K562 (cell line): ENCODE results near the gene SENP1. TPM values are rescaled to one million over a fixed set of nuclear protein-coding genes. Genes with fewer than 3 reads are reported as not detected.

Experiments
- ATAC-seq: fragments of 200-7000 bp; cut with Tn5 transposase; 3 replicates; pipeline ENCODE4 v1.9.1; 2020; ENCODE audit warnings: moderate library complexity
- BruUV-seq: library from RNA; stranded (reverse); fragments of 400-500 nt; replicated peaks from 2 replicates; lab custom pipeline; 2021; lab: Mats Ljungman, UMichigan
- CTCF ChIA-PET: fragments of 300-600 bp; formaldehyde crosslinking; extraction: SDS; loops from one replicate; lab custom pipeline; 2021; ENCODE audit warnings: low intra/inter-chr PET ratio; lab: Yijun Ruan, JAX
- POLR2A ChIA-PET: fragments of 300-600, 350-650 bp; sonication (Branson Sonifier 250); formaldehyde crosslinking; extraction: SDS; loops from one replicate; lab custom pipeline; 2021; ENCODE audit warnings: antibody characterized with exemption, inconsistent platforms; lab: Yijun Ruan, JAX
- DNase-seq, 4 experiments: peaks; one replicate each; pipeline versions ENCODE4 v3.0.0 to v3.0.0-alpha.2; 2011 to 2018; ENCODE audit warnings: low spot score in 3 of 4, mixed read lengths in 3 of 4; ENCODE audit errors: extremely low read depth in 1 of 4
- FAIRE-seq: peaks from 2 replicates; lab custom pipeline; 2011; peaks lifted over from hg19 to GRCh38; lab: Jason Lieb, UNC
- H2AFZ ChIP-seq: 2 replicates; pipeline ENCODE4 v1.6.0; 2011; ENCODE audit warnings: low read depth, low read length, control low read depth, inconsistent platforms
- H3K27ac ChIP-seq: fragments of 200-600 bp; 3 replicates; pipeline ENCODE4 v1.8.0; 2011; ENCODE audit warnings: low read depth, mild to moderate bottlenecking, control low read depth, inconsistent platforms, low read length, moderate library complexity, mixed read lengths; ENCODE audit errors: extremely low read depth
- H3K27me3 ChIP-seq, 2 experiments: fragments of 300-600 bp in 1 of 2; 2 replicates in 1 of 2; 3 replicates in 1 of 2; pipeline versions ENCODE4 v1.6.0 to v1.8.0; 2011; ENCODE audit warnings: inconsistent platforms in 2 of 2, low read length in 2 of 2, mild to moderate bottlenecking in 1 of 2, mixed read lengths in 1 of 2, moderate library complexity in 1 of 2; ENCODE audit not compliant: control insufficient read depth in 2 of 2, insufficient read depth in 2 of 2
- H3K36me3 ChIP-seq: fragments of 300-600 bp; 3 replicates; pipeline ENCODE4 v1.8.0; 2011; ENCODE audit warnings: mild to moderate bottlenecking, low read length, inconsistent platforms; ENCODE audit not compliant: control insufficient read depth, insufficient read depth
- H3K4me1 ChIP-seq, 2 experiments: fragments of 200-600 bp in 1 of 2; replicated peaks in 1 of 2; 2 replicates in 1 of 2; 3 replicates in 1 of 2; pipeline versions ENCODE4 v1.5.1 to v1.8.0; 2011; ENCODE audit warnings: inconsistent platforms in 2 of 2, low read length in 2 of 2, mild to moderate bottlenecking in 1 of 2, mixed read lengths in 1 of 2, moderate library complexity in 1 of 2; ENCODE audit not compliant: control insufficient read depth in 2 of 2, insufficient read depth in 2 of 2
- H3K4me2 ChIP-seq: 2 replicates; pipeline ENCODE4 v1.6.1; 2011; ENCODE audit warnings: low read length, control low read depth, inconsistent platforms, mixed read lengths; ENCODE audit not compliant: insufficient read depth
- H3K4me3 ChIP-seq: fragments of 200-600 bp; sonication (generic), shearing (Covaris generic); 2 replicates; pipeline ENCODE4 v1.5.1; 2016; ENCODE audit warnings: control low read depth, inconsistent platforms
- H3K79me2 ChIP-seq: fragments of 200-600 bp; 3 replicates; pipeline ENCODE4 v1.8.0; 2011; ENCODE audit warnings: low read length, inconsistent platforms; ENCODE audit not compliant: control insufficient read depth, insufficient read depth
- H3K9ac ChIP-seq, 2 experiments: 2 replicates each; pipeline versions ENCODE4 v1.6.0 to v1.6.1; 2011; ENCODE audit warnings: low read depth in 2 of 2, low read length in 2 of 2, control low read depth in 1 of 2, inconsistent platforms in 1 of 2, mild to moderate bottlenecking in 1 of 2, mixed read lengths in 1 of 2; ENCODE audit not compliant: insufficient read depth in 1 of 2
- H3K9me1 ChIP-seq: one replicate; pipeline ENCODE4 v1.6.0; 2011; ENCODE audit warnings: inconsistent platforms, mild to moderate bottlenecking, low read length, moderate library complexity; ENCODE audit not compliant: control insufficient read depth, insufficient read depth
- H3K9me3 ChIP-seq: replicated peaks from 2 replicates; pipeline ENCODE4 v1.5.1; 2011; ENCODE audit warnings: low read depth, low read length, inconsistent platforms; ENCODE audit not compliant: control insufficient read depth, insufficient read depth
- H4K20me1 ChIP-seq: replicated peaks from 2 replicates; pipeline ENCODE4 v1.6.1; 2011; ENCODE audit warnings: low read length, inconsistent platforms, mixed read lengths; ENCODE audit not compliant: control insufficient read depth, insufficient read depth
- GTF2A2 ChIP-seq: IDR thresholded peaks from 2 replicates; pipeline ENCODE4 v1.6.1; 2016; ENCODE audit warnings: mild to moderate bottlenecking, missing genetic modification characterization, missing compliant biosample characterization
- TBP ChIP-seq: optimal IDR thresholded peaks from 2 replicates; pipeline ENCODE3; 2011; ENCODE audit warnings: low read depth, low read length, improper control_type of control experiment
- TGIF2 ChIP-seq: sonication (generic); formaldehyde crosslinking; IDR thresholded peaks from 2 replicates; pipeline ENCODE4 v1.8.1; 2022; ENCODE audit warnings: mild to moderate bottlenecking, missing genetic modification reagents, moderate library complexity
- ZNF253 ChIP-seq: fragments of 250-450 bp; sonication (Bioruptor Pico); conservative IDR thresholded peaks from 2 replicates; pipeline ENCODE4 v1.6.1; 2021; ENCODE audit warnings: mild to moderate bottlenecking
- WGBS: fragments of 100-300 bp; shearing (Covaris generic); methylation state at CpG from one replicate; pipeline ENCODE4 v1.1.6; 2016; ENCODE audit warnings: low coverage, mixed read lengths; ENCODE audit not compliant: insufficient coverage; ENCODE audit errors: missing lambda C conversion rate; 5-methylcytosine and 5-hydroxymethylcytosine counted together
- in situ Hi-C: fragments of 300-500 bp; cut with MboI; formaldehyde crosslinking; loops from 4 replicates; pipeline ENCODE4 v1.15.0; 2018; ENCODE audit warnings: inconsistent platforms, mixed read lengths
- intact Hi-C: fragments of 100-400 bp; cut with micrococcal nuclease; formaldehyde crosslinking; loops from 2 replicates; pipeline ENCODE4 v1.14.2; 2022
- polyA plus RNA-seq, 8 experiments: library from polyadenylated mRNA; depleted of rRNA in 4 of 8; stranded (reverse) in 5 of 8; unstranded in 3 of 8; fragments of >200 nt; fragmentation: Nextera tagmentation in 2 of 8; fragmentation: Illumina TruSeq in 1 of 8; extraction: Ambion mirVana in 2 of 8; extraction: Trizol in 1 of 8; gene quantifications; 2 replicates each; pipeline versions ENCODE4 v1.2.1 to v1.2.3, GENCODE V29; 2011 to 2014; ENCODE audit warnings: inconsistent platforms in 1 of 8, missing spikeins in 1 of 8
- total RNA-seq, 7 experiments: library from RNA; depleted of rRNA in 6 of 7; stranded (reverse); fragments of >200 nt in 6 of 7; fragmentation: Illumina TruSeq in 2 of 7; extraction: Trizol in 2 of 7; gene quantifications; 2 replicates each; pipeline versions ENCODE4 v1.2.1 to v1.2.3, GENCODE V29; 2011 to 2021; ENCODE audit warnings: low replicate concordance in 1 of 7
- TF ChIP-seq, protein P1 (sequence below): sonication (generic); formaldehyde crosslinking; IDR thresholded peaks from 2 replicates; pipeline ENCODE4 v1.8.0; 2022; ENCODE audit warnings: missing genetic modification reagents, mild to moderate bottlenecking, borderline replicate concordance
- TF ChIP-seq, protein P2 (sequence below): IDR thresholded peaks from 2 replicates; pipeline ENCODE4 v1.6.1; 2014; ENCODE audit warnings: antibody characterized with exemption

The SENP1 gene
- total and polyA plus RNA-seq, 9 of the 15 experiments (the other 6 are each of a cell fraction or from before 2014, with no cell fraction given), result 15.5 to 59.0 (median 36.3) TPM

- Histone ChIP-seq H3K4me1 (no peaks in the 10 kb centered on the region), H2AFZ (no peak overlapping the region), H4K20me1 (no peaks in the 10 kb centered on the region), H3K9me1 (no peaks in the 10 kb centered on the region), H3K36me3 (peaks cover 69% of the 10 kb centered on the region; the same call in 2 of the 3 replicates), H3K79me2 (no peaks in the 10 kb centered on the region), H3K27me3 (no peaks in the 10 kb centered on the region), H3K4me2 (no peak overlapping the region), H3K4me3 (no peak overlapping the region), H3K9me3 (no peaks in the 10 kb centered on the region), H3K9ac (no peak overlapping the region), H3K27ac (no peak overlapping the region)
- TF ChIP-seq, protein P1, sequence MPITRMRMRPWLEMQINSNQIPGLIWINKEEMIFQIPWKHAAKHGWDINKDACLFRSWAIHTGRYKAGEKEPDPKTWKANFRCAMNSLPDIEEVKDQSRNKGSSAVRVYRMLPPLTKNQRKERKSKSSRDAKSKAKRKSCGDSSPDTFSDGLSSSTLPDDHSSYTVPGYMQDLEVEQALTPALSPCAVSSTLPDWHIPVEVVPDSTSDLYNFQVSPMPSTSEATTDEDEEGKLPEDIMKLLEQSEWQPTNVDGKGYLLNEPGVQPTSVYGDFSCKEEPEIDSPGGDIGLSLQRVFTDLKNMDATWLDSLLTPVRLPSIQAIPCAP (CRISPR knock-in tag), result no peak
- TF ChIP-seq ZNF253 (CRISPR knock-in tag), result no peak
- TF ChIP-seq, protein P2, sequence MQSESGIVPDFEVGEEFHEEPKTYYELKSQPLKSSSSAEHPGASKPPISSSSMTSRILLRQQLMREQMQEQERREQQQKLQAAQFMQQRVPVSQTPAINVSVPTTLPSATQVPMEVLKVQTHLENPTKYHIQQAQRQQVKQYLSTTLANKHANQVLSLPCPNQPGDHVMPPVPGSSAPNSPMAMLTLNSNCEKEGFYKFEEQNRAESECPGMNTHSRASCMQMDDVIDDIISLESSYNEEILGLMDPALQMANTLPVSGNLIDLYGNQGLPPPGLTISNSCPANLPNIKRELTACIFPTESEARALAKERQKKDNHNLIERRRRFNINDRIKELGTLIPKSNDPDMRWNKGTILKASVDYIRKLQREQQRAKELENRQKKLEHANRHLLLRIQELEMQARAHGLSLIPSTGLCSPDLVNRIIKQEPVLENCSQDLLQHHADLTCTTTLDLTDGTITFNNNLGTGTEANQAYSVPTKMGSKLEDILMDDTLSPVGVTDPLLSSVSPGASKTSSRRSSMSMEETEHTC, result no peak
- TF ChIP-seq TBP, result no peak
- TF ChIP-seq TGIF2 (CRISPR knock-in tag), result no peak
- no peak for TF ChIP-seq GTF2A2 (tag)
- 90% methylated on average over 1 of the region's 1 CpG for WGBS
- intact Hi-C loops (no loop called here), in situ Hi-C loops (no loop called here)
- ATAC-seq (no peak), FAIRE-seq (no peak), DNase-seq (no peak)
- ChIA-PET CTCF (no interaction called here), POLR2A (no interaction called here)
- no TSS peak for BruUV-seq
Observed at GRCh38 chr12:48128800-48129199, 22.9 kb upstream of the SENP1 start.
